ENCODE data around the gene BUD31. TPM values are rescaled to one million over a fixed set of nuclear protein-coding genes. Genes with fewer than 3 reads are reported as not detected.
A peak's percentile ranks its signal among the peaks of the same experiment; 100 is the strongest.

Gene BUD31
- total and polyA plus RNA-seq, 2 donors: 43.8 to 84.2 TPM

DNA sequence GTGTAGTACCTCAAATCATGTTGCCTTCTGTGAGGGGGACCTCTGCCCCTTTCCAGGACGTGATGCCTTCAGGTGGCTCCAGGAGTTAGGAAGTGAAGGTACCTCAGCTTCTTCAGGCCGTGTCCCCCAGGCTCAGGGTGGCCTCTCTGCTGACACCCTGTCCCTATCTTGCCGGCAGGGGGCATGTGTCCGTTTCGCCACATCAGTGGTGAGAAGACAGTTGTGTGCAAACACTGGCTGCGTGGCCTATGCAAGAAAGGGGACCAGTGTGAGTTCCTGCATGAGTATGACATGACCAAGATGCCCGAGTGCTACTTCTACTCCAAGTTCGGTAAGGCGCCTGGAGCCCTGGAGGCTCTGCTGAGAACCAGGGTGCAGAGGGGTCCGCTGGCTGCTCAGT, 39.2 kb downstream of the BUD31 start:
- H3K27ac ChIP-seq (ENCODE audit: low read depth): no peak overlapping the region
- no peak for DNase-seq (ENCODE audit: extremely low spot score)
- peaks cover 4% of the 10 kb centered on the region for H3K36me3 ChIP-seq (ENCODE audit: insufficient read depth)
- no peaks in the 10 kb centered on the region for H3K4me1 ChIP-seq (ENCODE audit: insufficient read depth)
- no peak overlapping the region for H3K4me3 ChIP-seq (ENCODE audit: low read depth, low read length)
- whole genome bisulfite sequencing: 93% methylated on average over 10 of the region's 10 CpGs

- Histone ChIP-seq H3K27ac (ENCODE audit: low read depth) (no peak overlapping the region), H3K4me3 (ENCODE audit: low read depth, low read length) (no peak overlapping the region), H3K36me3 (ENCODE audit: insufficient read depth) (peaks cover 6% of the 10 kb centered on the region), H3K4me1 (ENCODE audit: insufficient read depth) (no peaks in the 10 kb centered on the region)
- 88% methylated on average over 10 of the region's 10 CpGs for WGBS
- DNase-seq (ENCODE audit: extremely low spot score): no peak
Measured at GRCh38 chr7:99448855-99449254, 40.1 kb downstream of the BUD31 start.

- DNase-seq (ENCODE audit: extremely low spot score): no peak
- no peaks in the 10 kb centered on the region for H3K4me1 ChIP-seq (ENCODE audit: insufficient read depth)
- 94% methylated on average over 5 of the region's 5 CpGs for WGBS
- H3K4me3 ChIP-seq (ENCODE audit: low read depth, low read length): no peak overlapping the region
- no peak overlapping the region for H3K27ac ChIP-seq (ENCODE audit: low read depth)
- H3K36me3 ChIP-seq (ENCODE audit: insufficient read depth): peaks cover 10% of the 10 kb centered on the region
Measured at GRCh38 chr7:99449326-99449725, 40.6 kb downstream of the BUD31 start.

- WGBS: 91% methylated on average over 8 of the region's 8 CpGs
- H3K36me3 ChIP-seq (ENCODE audit: insufficient read depth): peaks cover 10% of the 10 kb centered on the region
- no peak overlapping the region for H3K27ac ChIP-seq (ENCODE audit: low read depth)
- no peak overlapping the region for H3K4me3 ChIP-seq (ENCODE audit: low read depth, low read length)
- no peaks in the 10 kb centered on the region for H3K4me1 ChIP-seq (ENCODE audit: insufficient read depth)
- DNase-seq (ENCODE audit: extremely low spot score): no peak
Measured at GRCh38 chr7:99451936-99452335, 43.2 kb downstream of the BUD31 start.

GRCh38 chr7:99452541-99452940, 43.8 kb downstream of the BUD31 start:
- Histone ChIP-seq H3K4me3 (ENCODE audit: low read depth, low read length) (no peak overlapping the region), H3K4me1 (ENCODE audit: insufficient read depth) (no peaks in the 10 kb centered on the region), H3K36me3 (ENCODE audit: insufficient read depth) (peaks cover 10% of the 10 kb centered on the region), H3K27ac (ENCODE audit: low read depth) (no peak overlapping the region)
- DNase-seq (ENCODE audit: extremely low spot score): no peak
- 92% methylated on average over 13 of the region's 13 CpGs for WGBS

DNA sequence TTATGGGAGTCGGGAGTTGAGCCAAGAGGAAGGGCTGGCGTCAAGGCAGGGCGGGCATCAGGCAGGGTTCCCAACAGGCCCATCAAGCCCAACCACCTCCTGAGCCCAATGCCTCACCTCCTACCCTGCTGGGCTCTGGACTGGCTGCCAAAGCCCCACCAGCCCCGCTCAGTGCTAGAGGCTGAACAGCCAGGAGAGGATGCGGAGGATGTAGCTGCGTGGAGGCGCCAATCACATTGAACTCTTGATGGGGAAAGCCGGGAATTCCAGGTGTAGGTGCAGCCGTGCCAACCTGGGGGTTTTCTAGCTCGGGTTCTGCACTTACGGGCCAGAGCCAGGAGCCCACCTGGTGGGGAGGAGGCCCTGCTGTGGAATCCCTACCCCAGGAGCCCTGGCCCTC, 44.3 kb downstream of the BUD31 start:
- peaks cover 7% of the 10 kb centered on the region for H3K36me3 ChIP-seq (ENCODE audit: insufficient read depth)
- no peak for DNase-seq (ENCODE audit: extremely low spot score)
- H3K4me3 ChIP-seq (ENCODE audit: low read depth, low read length): no peak overlapping the region
- no peaks in the 10 kb centered on the region for H3K4me1 ChIP-seq (ENCODE audit: insufficient read depth)
- H3K27ac ChIP-seq (ENCODE audit: low read depth): no peak overlapping the region
- 87% methylated on average over 11 of the region's 11 CpGs for WGBS

- H3K4me1 ChIP-seq (ENCODE audit: insufficient read depth): no peaks in the 10 kb centered on the region
- no peak for DNase-seq (ENCODE audit: extremely low spot score)
- peaks cover 6% of the 10 kb centered on the region for H3K36me3 ChIP-seq (ENCODE audit: insufficient read depth)
- H3K4me3 ChIP-seq (ENCODE audit: low read depth, low read length): no peak overlapping the region
- H3K27ac ChIP-seq (ENCODE audit: low read depth): no peak overlapping the region
- 80% methylated on average over 9 of the region's 9 CpGs for WGBS
Measured at GRCh38 chr7:99455874-99456273, 47.1 kb downstream of the BUD31 start.

- Histone ChIP-seq H3K36me3 (ENCODE audit: insufficient read depth) (peaks cover 6% of the 10 kb centered on the region), H3K4me1 (ENCODE audit: insufficient read depth) (no peaks in the 10 kb centered on the region), H3K27ac (ENCODE audit: low read depth) (no peak overlapping the region), H3K4me3 (ENCODE audit: low read depth, low read length) (no peak overlapping the region)
- no peak for DNase-seq (ENCODE audit: extremely low spot score)
- 65% methylated on average over 13 of the region's 13 CpGs for WGBS
Measured at GRCh38 chr7:99456288-99456687, 47.5 kb downstream of the BUD31 start.

DNA sequence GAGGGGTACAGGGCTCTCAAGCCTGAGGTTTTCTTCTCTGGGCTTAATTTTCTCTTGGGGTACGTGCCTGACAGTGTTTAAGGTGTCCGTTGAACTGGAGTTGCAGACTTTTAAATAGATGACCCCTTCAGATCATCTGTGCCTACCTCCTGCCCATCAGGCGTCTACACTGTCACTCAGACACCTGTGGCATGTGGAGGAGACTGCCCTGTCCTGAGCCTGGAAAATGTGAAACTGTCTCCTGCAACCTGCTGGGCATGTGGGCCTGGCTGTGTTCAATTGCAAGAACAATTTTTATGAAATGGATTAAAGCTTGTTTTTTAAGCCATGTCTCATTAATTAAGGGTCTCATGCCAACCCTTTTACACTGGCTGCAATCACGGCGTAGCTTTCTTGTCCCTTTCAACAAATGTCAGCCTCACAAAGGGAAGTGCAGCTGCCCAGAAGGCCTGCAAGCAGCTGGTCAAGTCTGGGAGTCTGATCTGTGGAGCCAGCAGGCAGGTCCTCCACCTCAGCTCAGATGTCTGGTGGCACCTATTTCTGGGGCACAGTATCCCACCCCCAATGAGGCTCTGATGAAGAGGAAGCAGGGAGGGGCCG, 48.4 kb downstream of the BUD31 start:
- WGBS: 76% methylated on average over 6 of the region's 6 CpGs
- DNase-seq (ENCODE audit: extremely low spot score): no peak
- H3K4me1 ChIP-seq (ENCODE audit: insufficient read depth): no peaks in the 10 kb centered on the region
- H3K4me3 ChIP-seq (ENCODE audit: low read depth, low read length): no peak overlapping the region
- H3K27ac ChIP-seq (ENCODE audit: low read depth): no peak overlapping the region
- H3K36me3 ChIP-seq (ENCODE audit: insufficient read depth): peaks cover 6% of the 10 kb centered on the region

GRCh38 chr7:99457650-99458493, 49.1 kb downstream of the BUD31 start:
- no peak for DNase-seq (ENCODE audit: extremely low spot score)
- no peaks in the 10 kb centered on the region for H3K4me1 ChIP-seq (ENCODE audit: insufficient read depth)
- H3K36me3 ChIP-seq (ENCODE audit: insufficient read depth): peaks cover 6% of the 10 kb centered on the region
- WGBS: 82% methylated on average over 26 of the region's 26 CpGs
- no peak overlapping the region for H3K27ac ChIP-seq (ENCODE audit: low read depth)
- no peak overlapping the region for H3K4me3 ChIP-seq (ENCODE audit: low read depth, low read length)

GRCh38 chr7:99459087-99459486, 50.3 kb downstream of the BUD31 start:
- Histone ChIP-seq H3K36me3 (ENCODE audit: insufficient read depth) (peaks cover 2% of the 10 kb centered on the region), H3K4me1 (ENCODE audit: insufficient read depth) (peaks cover under 1% of the 10 kb centered on the region), H3K4me3 (ENCODE audit: low read depth, low read length) (no peak overlapping the region), H3K27ac (ENCODE audit: low read depth) (no peak overlapping the region)
- DNase-seq (ENCODE audit: extremely low spot score): no peak
- WGBS: 91% methylated on average over 8 of the region's 8 CpGs

DNA sequence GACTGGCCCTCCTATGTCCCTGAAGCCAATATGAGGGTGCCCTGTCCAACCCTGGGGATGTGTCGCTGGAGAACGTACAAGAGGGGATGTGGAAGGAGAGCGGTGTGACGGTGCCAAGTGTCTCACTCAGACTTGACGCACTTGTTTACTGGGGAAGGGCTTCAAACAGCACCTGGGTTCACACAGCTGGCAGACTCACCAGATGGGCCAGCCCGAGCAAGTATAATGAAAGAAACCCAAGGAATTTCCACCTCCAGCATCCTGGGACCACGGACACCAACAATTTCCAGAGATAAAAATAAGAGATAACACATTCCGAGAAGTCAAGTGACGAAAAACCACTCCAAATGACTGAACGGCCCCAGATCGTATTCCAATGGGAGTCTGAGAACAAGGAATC, 51.9 kb downstream of the BUD31 start:
- no peak overlapping the region for H3K27ac ChIP-seq (ENCODE audit: low read depth)
- no peak for DNase-seq (ENCODE audit: extremely low spot score)
- H3K4me1 ChIP-seq (ENCODE audit: insufficient read depth): peaks cover 2% of the 10 kb centered on the region
- no peaks in the 10 kb centered on the region for H3K36me3 ChIP-seq (ENCODE audit: insufficient read depth)
- H3K4me3 ChIP-seq (ENCODE audit: low read depth, low read length): no peak overlapping the region
- 87% methylated on average over 11 of the region's 11 CpGs for WGBS

GRCh38 chr7:99461221-99461620, 52.5 kb downstream of the BUD31 start:
- Histone ChIP-seq H3K36me3 (ENCODE audit: insufficient read depth) (no peaks in the 10 kb centered on the region), H3K27ac (ENCODE audit: low read depth) (no peak overlapping the region), H3K4me1 (ENCODE audit: insufficient read depth) (peaks cover 2% of the 10 kb centered on the region), H3K4me3 (ENCODE audit: low read depth, low read length) (no peak overlapping the region)
- 98% methylated on average over 2 of the region's 2 CpGs for WGBS
- DNase-seq (ENCODE audit: extremely low spot score): no peak

- Histone ChIP-seq H3K27ac (ENCODE audit: low read depth) (peak overlapping the region; percentile 27), H3K4me1 (ENCODE audit: insufficient read depth) (peaks cover 2% of the 10 kb centered on the region), H3K4me3 (ENCODE audit: low read depth, low read length) (peak overlapping the region; percentile 77), H3K36me3 (ENCODE audit: insufficient read depth) (no peaks in the 10 kb centered on the region)
- DNase-seq (ENCODE audit: extremely low spot score): no peak
- WGBS: 7% methylated on average over 9 of the region's 9 CpGs
Measured at GRCh38 chr7:99465421-99465768, 56.6 kb downstream of the BUD31 start.

Measured in urinary bladder (tissue), 4 donors.